IPS DF 6.9 (cell line): ENCODE results near the gene SLC12A6.
A peak's percentile ranks its signal among the peaks of the same experiment; 100 is the strongest.

Experiments
- DNase-seq: peaks from one replicate; pipeline ENCODE4 v3.0.0-alpha.2; 2013; ENCODE audit warnings: low read depth, low spot score
- H3K27ac ChIP-seq: one replicate; pipeline ENCODE4 v1.5.1; 2013; ENCODE audit warnings: low read length, control low read depth
- H3K27me3 ChIP-seq: 2 replicates; pipeline ENCODE4 v1.6.1; 2013; ENCODE audit warnings: mild to moderate bottlenecking, low read length; ENCODE audit not compliant: control insufficient read depth, insufficient read depth
- H3K36me3 ChIP-seq: 2 replicates; pipeline ENCODE4 v1.6.1; 2013; ENCODE audit warnings: low read length; ENCODE audit not compliant: control insufficient read depth, insufficient read depth
- H3K4me1 ChIP-seq: 2 replicates; pipeline ENCODE4 v1.6.1; 2013; ENCODE audit warnings: low read length; ENCODE audit not compliant: control insufficient read depth, insufficient read depth
- H3K4me3 ChIP-seq: 2 replicates; pipeline ENCODE4 v1.5.1; 2013; ENCODE audit warnings: mild to moderate bottlenecking, low read length
- H3K9me3 ChIP-seq: 2 replicates; pipeline ENCODE4 v1.6.1; 2013; ENCODE audit warnings: low read length, inconsistent platforms; ENCODE audit not compliant: control insufficient read depth, insufficient read depth
- WGBS: extraction: QIAGEN DNeasy Blood & Tissue Kit; methylation state at CpG from one replicate; pipeline ENCODE4 v1.1.7; 2013; ENCODE audit warnings: mixed read lengths, missing lambda C conversion rate; ENCODE audit not compliant: insufficient read length, insufficient coverage; 5-methylcytosine and 5-hydroxymethylcytosine counted together

SLC12A6 gene

GRCh38 chr15:34330279-34330678 is 7.3 kb downstream of the SLC12A6 start:
- WGBS, result no CpG with 5 or more reads among the region's 5 CpGs
- Histone ChIP-seq H3K27me3 (no peaks in the 10 kb centered on the region), H3K4me1 (no peaks in the 10 kb centered on the region), H3K36me3 (no peaks in the 10 kb centered on the region), H3K9me3 (no peaks in the 10 kb centered on the region), H3K27ac (no peak overlapping the region), H3K4me3 (no peak overlapping the region)
- DNase-seq, result no peak

- H3K4me3 ChIP-seq, result no peak overlapping the region
- no peak for DNase-seq
- no peaks in the 10 kb centered on the region for H3K9me3 ChIP-seq
- no CpG with 5 or more reads among the region's 2 CpGs for WGBS
- H3K27ac ChIP-seq, result no peak overlapping the region
- no peaks in the 10 kb centered on the region for H3K4me1 ChIP-seq
- H3K27me3 ChIP-seq, result no peaks in the 10 kb centered on the region
- no peaks in the 10 kb centered on the region for H3K36me3 ChIP-seq
These were observed 8.6 kb downstream of the SLC12A6 start for GRCh38 chr15:34329006-34329405.

- no peaks in the 10 kb centered on the region for H3K9me3 ChIP-seq
- H3K4me3 ChIP-seq, result no peak overlapping the region
- WGBS, result no CpG with 5 or more reads among the region's 4 CpGs
These were observed 9.7 kb downstream of the SLC12A6 start for GRCh38 chr15:34327906-34328305.

GRCh38 chr15:34325368-34325767 is 12.2 kb downstream of the SLC12A6 start:
- H3K27ac ChIP-seq, result no peak overlapping the region
- no peaks in the 10 kb centered on the region for H3K9me3 ChIP-seq
- no peaks in the 10 kb centered on the region for H3K36me3 ChIP-seq
- no peak for DNase-seq
- no peak overlapping the region for H3K4me3 ChIP-seq
- no peaks in the 10 kb centered on the region for H3K27me3 ChIP-seq
- H3K4me1 ChIP-seq, result no peaks in the 10 kb centered on the region

More at GRCh38 chr15:34327906-34328305, 9.7 kb downstream of the SLC12A6 start:
- H3K27ac ChIP-seq, result no peak overlapping the region
- no peaks in the 10 kb centered on the region for H3K36me3 ChIP-seq
- DNase-seq, result no peak
- H3K27me3 ChIP-seq, result no peaks in the 10 kb centered on the region
- H3K4me1 ChIP-seq, result no peaks in the 10 kb centered on the region

- no peaks in the 10 kb centered on the region for H3K4me1 ChIP-seq
- no peak for DNase-seq
- H3K9me3 ChIP-seq, result no peaks in the 10 kb centered on the region
- no peaks in the 10 kb centered on the region for H3K36me3 ChIP-seq
- H3K4me3 ChIP-seq, result no peak overlapping the region
- H3K27me3 ChIP-seq, result no peaks in the 10 kb centered on the region
- no peak overlapping the region for H3K27ac ChIP-seq
- WGBS, result no CpG with 5 or more reads among the region's 1 CpG
These were observed 12.6 kb downstream of the SLC12A6 start for GRCh38 chr15:34324933-34325332.

- WGBS, result no CpG with 5 or more reads among the region's 10 CpGs
- no peak for DNase-seq
- Histone ChIP-seq H3K4me1 (peaks cover 1% of the 10 kb centered on the region; the same call in 1 of the 2 replicates), H3K4me3 (no peak overlapping the region), H3K9me3 (no peaks in the 10 kb centered on the region), H3K27ac (no peak overlapping the region), H3K27me3 (no peaks in the 10 kb centered on the region), H3K36me3 (no peaks in the 10 kb centered on the region)
These were observed 14.4 kb downstream of the SLC12A6 start for GRCh38 chr15:34323217-34323616.

GRCh38 chr15:34318277-34319079 is 19.1 kb downstream of the SLC12A6 start:
- Histone ChIP-seq H3K27ac (no peak overlapping the region), H3K36me3 (no peaks in the 10 kb centered on the region), H3K9me3 (no peaks in the 10 kb centered on the region), H3K27me3 (no peaks in the 10 kb centered on the region), H3K4me3 (peak overlapping the region; percentile 25; the same call in 1 of the 2 replicates), H3K4me1 (peaks cover 1% of the 10 kb centered on the region; the same call in 1 of the 2 replicates)
- no CpG with 5 or more reads among the region's 10 CpGs for WGBS
- no peak for DNase-seq

GRCh38 chr15:34314491-34315490 is 22.8 kb downstream of the SLC12A6 start:
- Histone ChIP-seq H3K4me1 (peaks cover 1% of the 10 kb centered on the region; the same call in 1 of the 2 replicates), H3K27me3 (no peaks in the 10 kb centered on the region), H3K9me3 (no peaks in the 10 kb centered on the region), H3K4me3 (no peak overlapping the region), H3K27ac (no peak overlapping the region), H3K36me3 (no peaks in the 10 kb centered on the region)
- no peak for DNase-seq
- WGBS, result no CpG with 5 or more reads among the region's 3 CpGs

- no peak for DNase-seq
- H3K27me3 ChIP-seq, result no peaks in the 10 kb centered on the region
- no peaks in the 10 kb centered on the region for H3K36me3 ChIP-seq
- no CpG with 5 or more reads among the region's 1 CpG for WGBS
- no peak overlapping the region for H3K27ac ChIP-seq
- no peak overlapping the region for H3K4me3 ChIP-seq
- H3K9me3 ChIP-seq, result no peaks in the 10 kb centered on the region
- H3K4me1 ChIP-seq, result no peaks in the 10 kb centered on the region
These were observed 26.0 kb downstream of the SLC12A6 start for GRCh38 chr15:34311563-34311962.

- Histone ChIP-seq H3K27ac (no peak overlapping the region), H3K4me1 (no peaks in the 10 kb centered on the region), H3K36me3 (no peaks in the 10 kb centered on the region), H3K27me3 (no peaks in the 10 kb centered on the region), H3K4me3 (no peak overlapping the region), H3K9me3 (no peaks in the 10 kb centered on the region)
- DNase-seq, result no peak
These were observed 33.0 kb downstream of the SLC12A6 start for GRCh38 chr15:34304613-34305012.
